Skeletal muscle satellite cell (primary cell): ENCODE measurements around the gene HOXA4.

Experiments used
- H3K27me3 ChIP-seq: 2 replicates; pipeline ENCODE4 v1.7.0; 2013; ENCODE audit warnings: low read length; ENCODE audit not compliant: control insufficient read depth, insufficient read depth
- H3K36me3 ChIP-seq: 2 replicates; pipeline ENCODE4 v1.7.0; 2013; ENCODE audit warnings: mild to moderate bottlenecking, control low read depth, low read length; ENCODE audit not compliant: insufficient read depth
- H3K4me1 ChIP-seq: 2 replicates; pipeline ENCODE4 v1.7.0; 2013; ENCODE audit warnings: low read length; ENCODE audit not compliant: control insufficient read depth, insufficient read depth
- H3K4me2 ChIP-seq: 2 replicates; pipeline ENCODE4 v1.7.0; 2013; ENCODE audit warnings: mild to moderate bottlenecking, low read length
- H3K4me3 ChIP-seq: 2 replicates; pipeline ENCODE4 v1.7.0; 2013; ENCODE audit warnings: low read length
- H3K9ac ChIP-seq: 2 replicates; pipeline ENCODE4 v1.7.0; 2013; ENCODE audit warnings: mild to moderate bottlenecking, low read depth, low read length, moderate library complexity
- H3K9me3 ChIP-seq: replicated peaks from 2 replicates; pipeline ENCODE4 v1.7.0; 2013; ENCODE audit warnings: mild to moderate bottlenecking, control low read depth, low read length

HOXA4 gene

GRCh38 chr7:27092819-27093110 lies 37.8 kb downstream of the HOXA4 start:
- no peaks in the 10 kb centered on the region for H3K27me3 ChIP-seq

GRCh38 chr7:27091941-27092818 lies 38.4 kb downstream of the HOXA4 start:
- Histone ChIP-seq H3K9ac (no peak overlapping the region), H3K4me2 (no peak overlapping the region), H3K36me3 (no peaks in the 10 kb centered on the region), H3K4me3 (no peak overlapping the region), H3K27me3 (no peaks in the 10 kb centered on the region), H3K4me1 (peaks cover 17% of the 10 kb centered on the region), H3K9me3 (no peaks in the 10 kb centered on the region)

More at GRCh38 chr7:27092819-27093110, 37.8 kb downstream of the HOXA4 start:
- Histone ChIP-seq H3K36me3 (no peaks in the 10 kb centered on the region), H3K9ac (no peak overlapping the region), H3K4me3 (no peak overlapping the region), H3K9me3 (no peaks in the 10 kb centered on the region), H3K4me2 (no peak overlapping the region), H3K4me1 (peaks cover 23% of the 10 kb centered on the region)

GRCh38 chr7:27091105-27091504 lies 39.5 kb downstream of the HOXA4 start:
- no peak overlapping the region for H3K4me3 ChIP-seq
- no peaks in the 10 kb centered on the region for H3K36me3 ChIP-seq
- no peak overlapping the region for H3K4me2 ChIP-seq
- H3K9ac ChIP-seq: no peak overlapping the region
- no peaks in the 10 kb centered on the region for H3K9me3 ChIP-seq
- H3K4me1 ChIP-seq: peaks cover 16% of the 10 kb centered on the region
- H3K27me3 ChIP-seq: no peaks in the 10 kb centered on the region

GRCh38 chr7:27088002-27088922 lies 42.3 kb downstream of the HOXA4 start:
- Histone ChIP-seq H3K9ac (no peak overlapping the region), H3K4me3 (no peak overlapping the region), H3K4me2 (peak overlapping the region; percentile 44), H3K36me3 (no peaks in the 10 kb centered on the region), H3K4me1 (no peaks in the 10 kb centered on the region), H3K9me3 (no peaks in the 10 kb centered on the region), H3K27me3 (no peaks in the 10 kb centered on the region)

DNA sequence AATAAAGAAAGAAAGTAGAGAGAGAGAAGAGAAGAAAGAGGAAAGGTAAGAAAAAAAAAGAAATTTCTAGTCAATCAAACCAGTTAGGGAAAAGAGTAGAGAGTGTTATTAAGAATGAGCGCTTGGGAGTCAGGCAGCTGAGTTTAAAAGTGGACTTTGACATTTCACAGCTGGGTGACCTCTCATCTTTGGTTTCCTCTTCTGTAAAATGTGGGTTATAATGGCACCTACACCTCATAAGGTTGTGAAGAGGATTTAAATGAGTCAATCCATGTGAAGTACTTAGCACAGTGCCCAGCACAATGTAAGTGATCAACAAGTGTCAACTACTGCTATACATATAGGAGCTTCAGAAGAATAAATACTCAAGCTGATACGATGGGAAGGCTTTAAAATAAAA lies 46.9 kb downstream of the HOXA4 start:
- H3K27me3 ChIP-seq: no peaks in the 10 kb centered on the region
- H3K4me1 ChIP-seq: peaks cover 12% of the 10 kb centered on the region
- H3K9ac ChIP-seq: no peak overlapping the region
- no peaks in the 10 kb centered on the region for H3K36me3 ChIP-seq
- no peaks in the 10 kb centered on the region for H3K9me3 ChIP-seq
- H3K4me2 ChIP-seq: no peak overlapping the region
- no peak overlapping the region for H3K4me3 ChIP-seq

- Histone ChIP-seq H3K36me3 (no peaks in the 10 kb centered on the region), H3K4me3 (no peak overlapping the region), H3K9me3 (no peaks in the 10 kb centered on the region)
Measured at GRCh38 chr7:27082171-27082570, 48.4 kb downstream of the HOXA4 start.

GRCh38 chr7:27080844-27081436 lies 49.6 kb downstream of the HOXA4 start:
- Histone ChIP-seq H3K9me3 (no peaks in the 10 kb centered on the region), H3K4me3 (no peak overlapping the region), H3K4me1 (peaks cover 12% of the 10 kb centered on the region), H3K4me2 (no peak overlapping the region), H3K27me3 (no peaks in the 10 kb centered on the region), H3K36me3 (no peaks in the 10 kb centered on the region), H3K9ac (no peak overlapping the region)

More at GRCh38 chr7:27082171-27082570, 48.4 kb downstream of the HOXA4 start:
- Histone ChIP-seq H3K27me3 (no peaks in the 10 kb centered on the region), H3K4me1 (peaks cover 12% of the 10 kb centered on the region), H3K9ac (no peak overlapping the region), H3K4me2 (peak overlapping the region; percentile 4)

- H3K9me3 ChIP-seq: no peaks in the 10 kb centered on the region
- no peaks in the 10 kb centered on the region for H3K36me3 ChIP-seq
- H3K4me2 ChIP-seq: no peak overlapping the region
- H3K9ac ChIP-seq: no peak overlapping the region
- no peaks in the 10 kb centered on the region for H3K27me3 ChIP-seq
- H3K4me1 ChIP-seq: peaks cover 12% of the 10 kb centered on the region
- no peak overlapping the region for H3K4me3 ChIP-seq
Measured at GRCh38 chr7:27079234-27079975, 51.2 kb downstream of the HOXA4 start.

DNA sequence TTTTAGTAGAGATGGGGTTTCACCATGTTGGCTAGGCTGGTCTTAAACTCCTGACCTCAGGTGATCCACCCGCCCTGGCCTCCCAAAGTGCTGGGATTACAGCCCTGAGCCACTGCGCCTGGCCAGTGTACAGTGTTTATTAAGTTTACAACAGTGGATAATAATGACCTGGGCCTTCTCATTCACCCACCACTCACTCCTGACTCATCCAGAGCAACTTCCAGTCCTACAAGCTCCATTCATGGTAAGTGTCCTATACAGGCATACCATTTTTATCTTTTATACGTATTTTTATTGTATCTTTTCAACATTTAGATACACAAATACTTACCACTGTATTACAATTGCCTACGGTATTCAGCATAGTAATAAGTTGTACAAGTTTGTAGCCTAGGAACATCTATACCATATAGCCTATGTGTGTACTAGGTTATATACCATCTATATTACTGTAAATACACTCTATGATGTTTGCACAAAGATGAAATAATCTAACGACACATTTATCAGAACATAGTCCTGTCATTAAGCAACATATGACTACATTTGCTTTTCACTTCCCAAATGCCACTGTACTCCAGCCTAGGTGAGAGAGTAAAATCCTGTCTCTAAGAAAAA lies 51.8 kb downstream of the HOXA4 start:
- no peak overlapping the region for H3K9ac ChIP-seq
- no peak overlapping the region for H3K4me2 ChIP-seq
- no peaks in the 10 kb centered on the region for H3K36me3 ChIP-seq
- H3K27me3 ChIP-seq: no peaks in the 10 kb centered on the region
- no peaks in the 10 kb centered on the region for H3K9me3 ChIP-seq
- H3K4me3 ChIP-seq: no peak overlapping the region
- H3K4me1 ChIP-seq: peaks cover 12% of the 10 kb centered on the region
